Skeletal muscle satellite cell (primary cell): ENCODE results near the gene LY6G5B.

Experiments
- H3K27me3 ChIP-seq: 2 replicates; pipeline ENCODE4 v1.7.0; 2013; ENCODE audit warnings: low read length; ENCODE audit not compliant: control insufficient read depth, insufficient read depth
- H3K36me3 ChIP-seq: 2 replicates; pipeline ENCODE4 v1.7.0; 2013; ENCODE audit warnings: mild to moderate bottlenecking, control low read depth, low read length; ENCODE audit not compliant: insufficient read depth
- H3K4me1 ChIP-seq: 2 replicates; pipeline ENCODE4 v1.7.0; 2013; ENCODE audit warnings: low read length; ENCODE audit not compliant: control insufficient read depth, insufficient read depth
- H3K4me2 ChIP-seq: 2 replicates; pipeline ENCODE4 v1.7.0; 2013; ENCODE audit warnings: mild to moderate bottlenecking, low read length
- H3K4me3 ChIP-seq: 2 replicates; pipeline ENCODE4 v1.7.0; 2013; ENCODE audit warnings: low read length
- H3K9ac ChIP-seq: 2 replicates; pipeline ENCODE4 v1.7.0; 2013; ENCODE audit warnings: mild to moderate bottlenecking, low read depth, low read length, moderate library complexity
- H3K9me3 ChIP-seq: replicated peaks from 2 replicates; pipeline ENCODE4 v1.7.0; 2013; ENCODE audit warnings: mild to moderate bottlenecking, control low read depth, low read length

The LY6G5B gene

DNA sequence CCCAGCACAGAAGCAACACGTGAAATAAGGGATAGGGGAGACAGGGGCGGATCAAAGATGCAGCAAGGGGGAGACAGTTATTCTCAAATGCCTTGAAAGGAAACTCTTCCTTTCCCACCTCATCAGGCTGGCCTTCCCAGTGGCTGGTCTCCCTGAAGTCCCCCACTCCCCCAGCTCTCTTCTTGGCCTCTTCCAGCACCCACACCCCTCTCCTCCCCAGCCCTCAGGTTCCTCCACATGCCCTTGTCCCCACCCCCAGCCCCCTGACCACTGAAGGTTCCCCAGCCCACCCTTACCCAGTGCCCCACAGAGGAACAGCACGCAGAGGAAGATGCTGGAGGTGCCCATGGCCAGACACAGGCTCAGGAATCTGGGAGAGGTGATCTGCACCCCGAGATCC is 43.7 kb downstream of the LY6G5B start:
- Histone ChIP-seq H3K27me3 (peaks cover 4% of the 10 kb centered on the region), H3K4me3 (no peak overlapping the region), H3K9ac (no peak overlapping the region), H3K36me3 (no peaks in the 10 kb centered on the region), H3K4me2 (no peak overlapping the region), H3K9me3 (no peaks in the 10 kb centered on the region), H3K4me1 (no peaks in the 10 kb centered on the region)

DNA sequence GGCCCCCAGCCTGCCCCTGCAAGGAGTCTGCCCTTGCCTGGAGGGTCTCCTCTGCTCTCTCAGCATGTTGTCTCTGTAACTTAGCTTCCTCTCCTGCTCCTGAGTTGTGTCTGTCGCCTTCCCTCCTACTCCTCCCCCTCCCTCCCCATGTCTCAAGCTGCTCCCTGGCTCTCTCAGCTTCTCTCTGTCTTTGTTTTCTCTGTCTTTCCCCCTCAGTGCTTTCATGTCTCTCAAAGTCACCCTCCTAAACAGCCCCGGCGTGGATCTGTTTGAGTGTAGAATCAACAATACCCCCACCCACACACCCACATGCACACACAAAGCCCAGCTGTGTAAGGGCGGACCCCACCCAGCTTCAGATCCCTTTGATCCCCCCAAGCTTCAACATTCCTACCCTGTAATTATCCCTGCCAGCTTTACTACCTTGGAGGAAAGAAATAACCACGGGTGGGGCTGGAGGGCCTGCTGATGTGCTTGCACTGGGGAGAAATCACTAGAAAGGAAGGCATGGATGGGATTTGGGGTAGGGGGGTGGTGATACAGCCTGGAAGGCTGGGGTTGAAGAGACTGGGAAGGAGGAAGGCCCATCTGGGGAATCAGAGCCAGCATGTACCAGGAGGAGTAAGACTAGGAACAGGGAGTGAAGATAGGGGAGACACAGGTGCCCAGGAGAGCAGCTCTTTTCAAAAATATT is 44.4 kb downstream of the LY6G5B start:
- no peak overlapping the region for H3K4me2 ChIP-seq
- no peak overlapping the region for H3K9ac ChIP-seq
- no peaks in the 10 kb centered on the region for H3K9me3 ChIP-seq
- no peak overlapping the region for H3K4me3 ChIP-seq
- H3K36me3 ChIP-seq, result no peaks in the 10 kb centered on the region
- H3K27me3 ChIP-seq, result peaks cover 4% of the 10 kb centered on the region
- no peaks in the 10 kb centered on the region for H3K4me1 ChIP-seq

DNA sequence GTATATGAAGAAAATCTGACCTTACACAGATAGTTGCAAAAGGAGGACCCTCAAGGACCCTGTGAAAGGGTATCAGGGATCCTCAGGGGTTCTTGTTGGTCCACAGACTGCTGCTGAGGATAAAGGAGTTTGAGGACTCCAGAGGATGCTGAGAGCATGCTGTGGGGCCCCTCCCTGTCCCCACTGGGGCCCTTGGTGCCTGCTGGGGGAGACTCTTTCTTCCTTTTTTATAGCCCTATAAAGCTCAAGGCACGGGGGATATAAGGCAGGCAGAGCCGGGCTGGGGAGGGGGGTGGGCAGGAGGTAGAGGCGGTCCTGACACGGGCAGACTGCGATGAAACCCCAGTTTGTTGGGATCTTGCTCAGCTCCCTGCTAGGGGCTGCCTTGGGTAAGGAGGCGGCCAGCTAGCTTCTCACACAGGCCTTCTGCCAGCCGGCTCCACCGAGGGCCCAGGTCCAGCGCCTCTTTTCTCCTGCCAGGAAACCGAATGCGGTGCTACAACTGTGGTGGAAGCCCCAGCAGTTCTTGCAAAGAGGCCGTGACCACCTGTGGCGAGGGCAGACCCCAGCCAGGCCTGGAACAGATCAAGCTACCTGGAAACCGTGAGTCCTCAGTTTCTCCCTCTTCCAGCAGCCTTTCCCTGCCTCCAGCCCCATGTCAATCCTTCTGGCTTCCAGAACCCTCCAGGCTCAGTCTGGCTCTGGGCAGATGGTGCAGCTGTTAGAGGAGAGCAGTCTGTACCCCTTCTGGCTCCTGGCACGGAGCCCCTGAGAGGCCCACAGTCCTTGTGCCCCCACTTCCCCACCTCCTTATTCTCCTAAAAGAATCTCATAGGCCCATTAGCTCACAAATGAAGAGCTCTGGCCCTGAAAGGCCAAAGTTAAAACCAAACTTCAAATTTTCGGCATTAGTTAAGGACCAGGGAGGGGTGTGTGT is 45.5 kb downstream of the LY6G5B start, which contains the start of gene LY6G6D:
Gene LY6G6D, plus strand, starts transcription at position 327 of the 937 bp plus-strand sequence. Its CDS starts 8 bp downstream, at position 335.
- no peaks in the 10 kb centered on the region for H3K4me1 ChIP-seq
- peaks cover 4% of the 10 kb centered on the region for H3K27me3 ChIP-seq
- H3K36me3 ChIP-seq, result no peaks in the 10 kb centered on the region
- no peak within 1 kb of the TSS for H3K9ac ChIP-seq
- H3K4me3 ChIP-seq, result no peak within 1 kb of the TSS
- no peak within 1 kb of the TSS for H3K4me2 ChIP-seq
- no peaks in the 10 kb centered on the region for H3K9me3 ChIP-seq

DNA sequence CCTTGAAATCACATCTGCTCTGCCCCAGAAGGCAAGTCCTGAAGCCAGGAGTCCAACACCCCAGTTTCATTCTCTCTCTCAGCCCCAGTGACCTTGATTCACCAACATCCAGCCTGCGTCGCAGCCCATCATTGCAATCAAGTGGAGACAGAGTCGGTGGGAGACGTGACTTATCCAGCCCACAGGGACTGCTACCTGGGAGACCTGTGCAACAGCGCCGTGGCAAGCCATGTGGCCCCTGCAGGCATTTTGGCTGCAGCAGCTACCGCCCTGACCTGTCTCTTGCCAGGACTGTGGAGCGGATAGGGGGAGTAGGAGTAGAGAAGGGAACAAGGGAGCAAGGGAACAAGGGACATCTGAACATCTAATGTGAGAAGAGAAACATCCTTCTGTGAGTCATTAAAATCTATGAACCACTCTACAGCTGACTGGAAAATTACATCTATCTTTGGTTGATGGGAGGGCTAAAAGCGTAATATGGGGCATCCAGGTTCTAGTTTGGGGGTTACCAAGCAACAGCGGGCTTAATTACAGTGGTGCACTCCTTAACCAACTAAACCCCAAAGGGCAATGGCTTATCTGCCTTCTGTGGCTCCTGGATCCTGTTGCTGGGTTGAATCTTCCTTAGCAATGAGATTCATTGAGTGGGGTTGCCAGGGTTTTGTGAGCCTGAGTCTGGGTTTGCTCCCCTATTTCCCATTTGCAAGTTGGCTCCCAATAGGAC is 47.9 kb downstream of the LY6G5B start:
- Histone ChIP-seq H3K36me3 (no peaks in the 10 kb centered on the region), H3K4me3 (no peak overlapping the region), H3K9ac (no peak overlapping the region), H3K27me3 (peaks cover 4% of the 10 kb centered on the region), H3K4me2 (no peak overlapping the region), H3K9me3 (no peaks in the 10 kb centered on the region), H3K4me1 (no peaks in the 10 kb centered on the region)

DNA sequence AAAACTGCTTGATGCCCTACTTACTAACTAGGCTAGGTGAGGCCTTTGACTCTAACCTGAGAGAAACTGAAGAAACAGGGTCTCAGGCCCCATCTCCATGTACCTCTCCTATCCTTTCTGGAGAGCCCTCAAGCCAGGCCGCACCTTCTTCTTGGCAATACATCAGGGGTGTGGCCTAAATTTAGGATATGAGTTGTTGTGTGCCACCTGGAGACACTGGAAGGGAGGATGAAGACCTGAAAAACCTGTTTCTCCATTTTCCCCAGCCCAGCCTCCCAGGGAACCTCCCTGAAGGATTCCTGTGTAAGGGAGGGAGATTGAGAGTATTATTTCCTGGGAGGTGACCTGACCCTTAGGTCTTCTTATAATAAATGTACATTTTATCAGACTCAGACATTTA is 48.5 kb downstream of the LY6G5B start:
- Histone ChIP-seq H3K4me3 (no peak overlapping the region), H3K4me2 (no peak overlapping the region), H3K4me1 (no peaks in the 10 kb centered on the region), H3K36me3 (no peaks in the 10 kb centered on the region), H3K9me3 (no peaks in the 10 kb centered on the region), H3K9ac (no peak overlapping the region), H3K27me3 (peaks cover 1% of the 10 kb centered on the region)

DNA sequence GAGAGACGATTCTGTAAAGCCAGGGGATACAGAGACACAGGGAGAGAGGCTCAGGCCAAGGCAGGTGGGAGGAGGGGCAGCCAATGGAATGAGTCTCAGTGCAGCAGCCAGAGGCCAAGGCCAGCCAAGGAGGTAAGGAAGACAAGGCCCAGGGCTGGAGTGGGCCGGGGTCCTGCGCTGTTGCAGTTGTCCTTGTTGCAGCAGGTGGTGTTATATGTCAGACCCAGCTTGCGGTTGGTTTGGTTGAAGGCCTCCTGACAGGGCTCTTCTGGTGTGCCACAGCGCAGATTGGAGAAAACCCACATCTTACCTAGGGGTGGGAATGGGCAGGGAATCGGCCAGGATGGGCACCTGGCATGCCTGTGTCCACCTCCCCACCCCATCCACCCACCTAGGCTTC is 49.2 kb downstream of the LY6G5B start:
- H3K27me3 ChIP-seq, result no peaks in the 10 kb centered on the region
- H3K9ac ChIP-seq, result no peak overlapping the region
- no peak overlapping the region for H3K4me3 ChIP-seq
- no peaks in the 10 kb centered on the region for H3K9me3 ChIP-seq
- no peaks in the 10 kb centered on the region for H3K4me1 ChIP-seq
- H3K4me2 ChIP-seq, result no peak overlapping the region
- H3K36me3 ChIP-seq, result no peaks in the 10 kb centered on the region

DNA sequence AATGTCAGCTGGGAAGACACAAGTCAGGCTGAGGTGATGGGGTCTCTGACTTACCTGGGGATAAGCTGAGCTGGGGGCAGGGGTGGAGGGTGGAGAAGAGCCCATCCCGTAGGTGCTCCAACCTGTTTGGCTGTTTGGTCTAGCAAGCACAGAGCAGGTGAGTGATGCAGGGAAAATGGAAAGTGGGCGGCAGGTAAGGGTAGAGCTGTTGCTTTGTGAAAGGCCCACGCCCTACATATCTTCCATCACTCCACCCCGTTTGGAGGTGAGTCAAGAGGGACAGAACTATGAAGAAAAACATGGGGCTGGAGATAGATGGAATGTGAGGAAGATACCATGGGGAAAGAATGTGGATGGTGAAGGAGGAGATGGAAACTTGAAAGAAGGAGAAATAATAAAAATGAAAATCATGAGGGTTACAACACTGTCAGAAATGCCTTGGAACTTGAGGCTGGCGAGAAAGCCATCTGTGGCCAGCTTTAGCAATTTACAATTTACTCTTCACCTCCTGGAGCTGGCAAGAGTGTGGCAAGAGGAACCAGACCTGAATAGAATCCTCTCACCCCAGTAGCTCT is 50.5 kb downstream of the LY6G5B start:
- Histone ChIP-seq H3K4me3 (no peak overlapping the region), H3K27me3 (no peaks in the 10 kb centered on the region)

DNA sequence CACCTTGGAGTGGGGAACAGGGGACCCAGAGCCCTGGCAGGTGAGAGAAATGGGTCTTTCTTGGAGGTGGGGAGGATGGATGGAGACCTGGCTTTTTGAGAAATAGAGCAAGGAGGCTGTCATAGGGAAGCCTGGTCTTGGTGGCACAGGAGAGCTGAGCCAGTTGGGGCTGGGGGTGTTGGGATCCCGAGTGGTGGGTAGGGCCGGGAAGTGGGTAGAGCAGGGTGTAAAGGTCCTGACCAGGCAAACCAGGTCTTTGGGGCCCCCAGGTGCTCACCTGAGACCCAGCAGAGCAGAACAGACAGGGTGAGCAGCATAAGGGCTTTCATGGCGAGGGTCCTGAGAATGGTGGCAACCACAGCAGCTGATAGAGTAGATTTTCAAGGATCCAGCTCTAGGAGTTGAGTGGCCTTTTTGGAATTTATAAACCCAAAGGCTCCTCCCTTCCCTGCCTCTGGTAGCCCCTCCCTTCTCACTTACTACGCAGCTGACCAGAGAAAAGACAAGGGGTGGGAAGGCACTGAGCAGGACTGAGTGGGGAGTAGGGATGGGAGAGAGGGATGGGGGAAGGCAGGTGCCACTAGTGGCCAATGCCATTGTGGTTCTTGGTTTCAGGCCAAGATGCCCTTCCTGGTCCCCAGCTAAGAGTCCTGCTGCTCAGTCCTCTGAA is 51.7 kb downstream of the LY6G5B start, which contains the start of gene LY6G6C:
Gene LY6G6C, minus strand, starts transcription at position 396 of the 670 bp plus-strand sequence. Its CDS starts 67 bp downstream, at position 329.
- Histone ChIP-seq H3K4me2 (no peak within 1 kb of the TSS), H3K27me3 (no peaks in the 10 kb centered on the region), H3K4me1 (no peaks in the 10 kb centered on the region), H3K36me3 (peaks cover 10% of the 10 kb centered on the region), H3K9ac (no peak within 1 kb of the TSS), H3K9me3 (no peaks in the 10 kb centered on the region), H3K4me3 (no peak within 1 kb of the TSS)

More for the DNA sequence above, 50.5 kb downstream of the LY6G5B start:
- H3K36me3 ChIP-seq, result no peaks in the 10 kb centered on the region
- no peaks in the 10 kb centered on the region for H3K4me1 ChIP-seq
- H3K4me2 ChIP-seq, result no peak overlapping the region
- no peak overlapping the region for H3K9ac ChIP-seq
- H3K9me3 ChIP-seq, result no peaks in the 10 kb centered on the region

DNA sequence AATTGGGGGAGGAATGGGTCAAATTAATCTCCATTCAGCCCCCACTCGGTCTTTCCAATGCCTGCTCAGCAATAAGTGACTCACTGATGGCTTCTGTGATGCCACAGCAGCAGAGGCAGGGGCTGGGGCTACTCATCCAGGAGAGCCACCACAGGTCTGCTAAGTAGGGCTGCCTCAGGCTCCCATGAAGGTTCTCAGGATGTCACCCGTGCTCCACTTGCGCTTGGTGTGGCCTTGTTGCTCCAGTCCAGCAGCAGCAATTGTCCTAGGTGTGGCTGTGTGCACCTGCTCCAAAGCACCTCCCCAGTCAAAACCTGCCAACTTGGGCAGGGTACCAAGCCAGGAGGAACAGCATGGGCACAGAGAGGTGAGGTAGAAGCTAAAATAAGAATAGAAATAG is 52.4 kb downstream of the LY6G5B start:
- H3K4me3 ChIP-seq, result no peak overlapping the region
- no peaks in the 10 kb centered on the region for H3K4me1 ChIP-seq

More for the DNA sequence above, 52.4 kb downstream of the LY6G5B start:
- Histone ChIP-seq H3K9ac (no peak overlapping the region), H3K9me3 (no peaks in the 10 kb centered on the region), H3K4me2 (no peak overlapping the region), H3K36me3 (peaks cover 16% of the 10 kb centered on the region), H3K27me3 (no peaks in the 10 kb centered on the region)
